UCSD-AML1 (cell line): Measurements from ENCODE around the gene DIAPH2.

Experiments used
- DNase-seq: peaks from one replicate; lab custom pipeline; 2025; ENCODE audit not compliant: unreplicated experiment; lab: John Stamatoyannopoulos, UW

The DIAPH2 gene

DNA sequence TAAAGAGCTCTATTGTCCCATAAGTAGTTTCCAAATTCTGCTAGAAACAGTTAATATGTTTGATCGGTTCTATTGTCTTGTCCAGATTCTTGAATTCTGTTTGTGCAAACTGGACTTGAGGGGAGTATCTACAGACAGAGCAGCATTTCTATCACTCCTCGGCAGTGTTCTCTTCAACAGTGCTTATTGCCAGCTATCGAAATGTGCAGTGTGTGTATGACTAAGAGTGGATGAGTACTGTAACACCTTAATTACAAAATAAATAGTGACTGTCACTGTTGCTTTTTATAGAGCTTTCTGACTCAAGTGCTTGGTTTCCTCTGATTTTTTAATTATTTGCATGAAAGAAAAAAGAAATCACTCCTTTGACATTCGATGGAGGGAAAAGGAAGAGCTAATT, 473.6 kb downstream of the DIAPH2 start:
- no peak for DNase-seq

DNA sequence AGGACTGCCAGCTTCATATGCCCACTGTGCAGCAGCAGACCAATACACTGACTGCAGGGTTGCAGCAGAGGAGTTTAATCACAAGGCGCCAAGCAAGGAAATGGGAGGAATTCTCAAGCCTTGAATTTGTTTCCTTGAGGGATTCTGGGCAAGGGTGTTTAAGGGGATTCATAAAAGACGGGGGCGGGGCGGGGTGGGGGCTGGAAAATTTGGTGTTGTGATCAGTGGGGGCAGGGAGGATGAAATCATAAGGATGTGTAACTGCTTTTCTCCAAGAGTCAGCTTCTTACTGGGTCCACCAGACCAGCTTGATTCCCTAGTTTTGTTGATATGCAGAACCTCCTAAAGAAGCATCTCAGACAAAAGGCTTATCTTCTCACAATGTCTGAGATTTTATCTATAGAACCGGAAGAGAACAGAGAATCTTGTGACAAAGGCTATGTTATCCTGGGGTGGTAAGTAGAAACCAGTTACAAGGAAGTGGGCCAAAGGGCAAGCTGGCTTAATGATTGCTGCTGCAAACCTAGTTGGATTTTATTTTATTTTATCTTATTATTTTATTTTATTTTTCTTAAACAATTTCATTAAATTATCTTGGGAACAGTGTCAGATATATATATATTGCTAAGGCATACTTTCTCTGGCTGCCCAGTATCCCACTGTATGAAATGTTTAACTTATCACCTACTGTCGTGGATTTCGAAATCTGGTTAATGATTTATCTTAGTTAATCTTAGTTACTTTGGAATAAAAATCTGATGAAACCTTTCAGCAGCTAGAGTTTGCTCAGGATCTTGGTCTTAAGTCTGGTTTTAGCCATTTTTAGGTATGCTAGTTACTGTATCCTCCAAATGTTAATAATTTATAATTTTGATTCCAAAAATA, 475.5 kb downstream of the DIAPH2 start:
- DNase-seq = peak; percentile 6

DNA sequence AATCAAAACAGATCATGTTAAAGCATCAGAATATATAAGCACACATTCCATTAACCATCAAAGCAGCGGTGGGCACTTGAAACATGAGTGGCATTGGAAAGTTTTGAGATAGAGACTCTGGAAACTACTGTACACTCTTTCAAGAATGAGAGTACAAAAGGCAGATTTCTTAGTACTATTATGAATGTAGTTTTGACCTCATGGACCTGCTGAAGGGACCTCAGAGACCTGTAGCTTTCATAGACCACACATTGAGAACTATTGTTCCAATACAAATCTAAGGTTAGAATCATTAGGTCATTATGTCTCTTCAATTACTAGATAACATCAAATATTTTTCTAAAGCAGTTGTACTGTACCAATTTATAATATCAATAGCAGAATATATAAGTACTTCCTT, 482.7 kb downstream of the DIAPH2 start:
- DNase-seq = no peak

DNA sequence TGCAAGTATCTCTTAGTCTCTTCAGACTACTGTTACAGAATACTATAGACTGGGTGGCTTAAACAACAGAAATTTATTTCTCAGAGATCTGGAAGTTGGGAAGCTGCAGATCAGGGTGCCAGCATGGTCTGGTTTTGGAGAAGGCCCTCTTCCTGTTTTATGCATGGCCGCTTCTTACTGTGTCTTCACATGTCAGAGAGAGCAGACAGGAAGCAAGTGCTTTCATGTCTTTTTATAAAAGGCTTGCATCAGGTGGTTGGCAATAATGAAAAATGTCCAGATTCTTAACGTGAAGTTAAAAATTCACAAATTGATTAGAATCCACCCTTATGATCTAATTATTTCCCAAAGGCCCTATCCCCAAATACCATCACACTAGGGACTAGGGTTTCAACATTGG, 484.0 kb downstream of the DIAPH2 start:
- no peak for DNase-seq

DNA sequence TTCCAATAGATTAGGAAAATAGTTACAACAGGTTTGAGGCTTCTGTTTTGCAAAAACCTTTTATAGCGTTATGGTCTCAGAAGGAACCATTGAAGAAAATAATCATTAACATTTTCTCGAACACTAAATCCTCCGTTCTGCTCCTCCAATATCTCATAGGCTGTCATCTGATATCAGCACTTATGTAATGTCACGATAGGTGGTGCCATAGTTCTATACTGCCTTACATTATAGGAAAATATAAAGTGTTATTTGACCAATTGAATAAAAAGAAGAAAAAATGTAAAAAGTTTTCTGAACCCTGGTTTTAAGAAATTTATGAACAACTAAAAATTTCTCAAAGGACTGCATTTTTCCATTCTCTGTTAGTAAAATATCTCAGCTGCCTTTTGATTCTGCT, 490.5 kb downstream of the DIAPH2 start:
- no peak for DNase-seq

DNA sequence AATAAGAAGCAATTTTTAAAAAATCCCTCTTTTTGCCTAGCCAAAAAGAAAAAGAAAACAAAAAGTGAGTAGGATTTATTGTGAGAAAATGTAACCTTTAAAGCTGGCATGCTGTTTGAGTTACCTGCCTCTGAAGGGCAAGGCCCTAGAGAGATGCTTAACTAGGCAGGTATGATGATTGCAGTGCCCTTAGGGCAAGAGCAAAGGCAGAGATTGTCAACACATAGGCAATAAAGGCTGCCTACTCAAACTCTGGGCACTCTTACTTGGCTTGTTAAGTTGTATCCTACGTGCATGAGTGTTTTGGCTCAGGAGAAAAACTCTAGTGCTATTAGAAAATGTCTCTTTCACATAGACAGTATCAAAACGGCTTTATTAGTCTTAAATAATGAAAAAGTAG, 505.0 kb downstream of the DIAPH2 start:
- DNase-seq = no peak

DNA sequence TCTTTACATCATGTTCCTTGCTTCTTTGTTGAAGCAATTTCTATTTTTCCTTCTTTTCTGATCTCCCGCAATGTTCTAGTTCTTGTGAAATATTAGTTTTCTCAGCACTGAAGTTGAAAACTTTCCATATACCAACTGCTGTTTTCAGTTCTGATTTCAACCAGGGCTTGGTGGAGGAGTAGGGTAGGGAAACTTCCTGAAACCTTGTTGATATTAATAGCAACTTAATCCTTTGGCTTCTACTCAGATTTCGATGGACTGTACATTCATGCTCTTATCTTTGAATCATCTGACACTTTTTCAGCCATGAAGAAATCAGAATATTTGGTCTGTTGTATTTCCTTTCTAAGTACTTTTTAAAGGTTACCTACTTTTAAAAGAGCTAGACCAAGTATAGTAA, 514.9 kb downstream of the DIAPH2 start:
- no peak for DNase-seq

DNA sequence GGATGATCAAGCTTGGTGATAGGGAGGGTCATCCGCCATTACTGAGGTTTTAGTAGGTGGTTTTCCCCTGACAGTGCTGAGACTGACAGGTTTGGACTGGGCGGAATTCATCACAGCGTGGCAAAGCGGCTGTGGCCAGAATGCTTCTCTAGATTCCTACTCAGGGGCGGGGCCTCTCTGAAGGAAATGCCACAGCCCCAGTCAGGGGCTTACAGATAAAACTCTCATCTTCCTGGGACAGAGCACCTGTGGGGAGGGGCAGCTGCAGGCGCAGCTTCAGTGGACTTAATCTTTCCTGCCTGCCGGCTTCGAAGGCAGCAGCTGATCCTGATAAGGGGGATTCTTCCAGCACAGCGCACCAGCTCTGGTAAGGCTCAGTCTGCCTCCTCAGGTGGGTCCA, 515.8 kb downstream of the DIAPH2 start:
- no peak for DNase-seq

DNA sequence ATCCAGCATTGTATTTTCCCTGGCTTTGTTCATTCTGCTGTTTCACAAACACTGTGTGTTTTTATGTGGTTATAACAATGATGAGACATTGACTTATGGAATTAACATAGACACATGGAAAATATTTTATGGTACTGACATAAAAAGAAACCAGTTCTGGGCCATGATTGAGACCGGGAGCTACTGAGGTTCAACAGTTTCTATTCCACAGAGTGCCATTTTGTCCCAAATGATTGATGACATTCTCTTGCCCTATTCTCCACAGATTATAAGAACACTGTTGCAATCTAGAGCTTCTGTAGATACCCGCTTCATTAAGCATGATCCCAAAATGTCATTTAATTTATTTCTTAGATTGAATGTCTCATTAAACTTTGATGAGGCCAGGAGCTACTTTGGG, 525.9 kb downstream of the DIAPH2 start:
- DNase-seq = no peak

DNA sequence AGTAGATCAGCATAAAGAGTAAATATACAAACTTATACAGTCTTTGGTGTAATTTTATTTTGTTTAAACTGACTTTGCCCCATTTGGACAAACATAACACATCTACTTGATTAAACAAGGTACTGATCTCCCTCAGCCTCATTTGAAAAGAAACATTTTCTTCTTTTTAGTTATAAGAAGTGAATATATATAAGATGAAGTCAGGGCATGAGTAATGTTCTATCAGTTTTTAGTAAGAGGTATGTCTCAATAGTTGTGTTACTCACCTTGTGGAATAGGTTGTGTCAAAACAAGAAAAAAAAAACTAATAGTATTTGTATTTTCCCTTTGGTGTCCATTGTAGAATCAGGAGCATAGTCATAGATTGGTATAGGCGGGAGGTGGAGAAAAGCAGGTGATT, 526.4 kb downstream of the DIAPH2 start:
- no peak for DNase-seq

DNA sequence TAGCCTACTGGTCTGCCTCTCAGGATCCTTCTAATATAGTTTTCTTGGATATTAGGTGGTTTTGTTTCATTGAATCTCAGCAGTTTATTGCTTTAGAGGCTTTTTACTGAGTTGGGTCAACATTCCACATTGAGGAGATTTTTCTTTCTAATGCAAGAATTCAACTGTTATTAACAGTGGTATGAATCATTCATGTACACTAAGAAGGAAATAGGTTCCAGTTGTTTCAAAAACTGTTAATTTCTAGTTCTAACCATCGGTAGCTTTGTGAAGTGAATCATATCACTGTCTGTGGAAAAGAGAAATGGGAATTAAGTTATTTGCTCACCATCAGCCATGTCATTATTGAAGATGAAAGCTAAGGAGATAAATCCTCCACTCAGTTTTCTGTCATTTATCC, 530.5 kb downstream of the DIAPH2 start:
- DNase-seq = no peak

DNA sequence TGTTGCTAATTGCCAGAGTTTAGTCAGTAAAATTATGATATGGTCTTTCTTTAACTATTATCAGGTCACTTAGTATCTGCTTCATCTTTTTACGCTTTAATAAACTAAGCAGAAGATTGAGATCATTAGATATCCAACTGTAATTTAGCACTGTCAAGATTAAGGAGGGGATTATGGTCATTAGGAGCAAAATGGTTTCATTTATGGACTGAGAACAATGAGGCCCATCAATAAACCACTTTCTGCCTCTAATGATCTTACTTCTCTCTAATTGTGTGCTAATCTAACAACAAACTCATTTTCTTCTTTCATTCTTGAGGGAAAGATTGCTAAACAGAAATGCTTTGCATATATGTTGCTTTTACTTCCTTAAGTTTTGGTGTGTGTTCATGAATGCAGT, 539.5 kb downstream of the DIAPH2 start:
- no peak for DNase-seq

DNA sequence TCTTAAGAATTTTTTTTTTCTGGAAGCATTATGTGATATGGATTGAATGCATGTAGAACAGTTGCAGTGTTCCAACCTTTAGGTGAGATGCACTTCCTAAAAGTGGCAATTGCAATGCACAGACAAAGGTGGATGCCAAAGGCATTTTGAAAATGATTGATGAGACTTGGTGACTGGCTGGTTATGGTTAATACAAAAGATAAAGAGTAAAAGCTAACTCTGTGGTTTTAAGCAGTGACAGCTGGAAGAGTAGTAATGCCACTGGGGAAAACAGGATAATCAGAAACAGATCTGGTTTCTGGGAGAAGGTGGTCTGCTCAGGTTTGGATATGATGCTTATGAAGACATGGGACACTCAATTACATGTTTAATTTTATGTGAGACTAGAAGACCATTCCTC, 544.7 kb downstream of the DIAPH2 start:
- no peak for DNase-seq

DNA sequence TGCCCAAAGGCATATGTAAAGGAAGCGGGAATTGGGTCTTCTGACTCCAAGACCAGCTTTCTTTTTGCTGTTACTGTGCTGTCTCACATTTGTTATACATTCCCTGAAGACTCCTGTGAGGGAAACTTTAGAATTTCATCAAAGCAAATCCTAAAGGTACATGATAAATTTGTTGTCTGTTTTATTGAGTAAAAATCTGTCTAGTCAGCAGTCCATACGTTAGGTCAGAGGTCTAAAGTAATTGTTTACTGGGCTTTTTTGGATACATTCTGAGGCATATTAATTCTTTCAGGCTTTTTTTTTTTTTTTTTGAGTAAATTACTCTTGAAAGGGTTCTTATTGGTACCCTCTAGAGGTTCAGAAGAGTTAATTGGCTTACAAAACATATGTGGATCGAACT, 546.3 kb downstream of the DIAPH2 start:
- no peak for DNase-seq

DNA sequence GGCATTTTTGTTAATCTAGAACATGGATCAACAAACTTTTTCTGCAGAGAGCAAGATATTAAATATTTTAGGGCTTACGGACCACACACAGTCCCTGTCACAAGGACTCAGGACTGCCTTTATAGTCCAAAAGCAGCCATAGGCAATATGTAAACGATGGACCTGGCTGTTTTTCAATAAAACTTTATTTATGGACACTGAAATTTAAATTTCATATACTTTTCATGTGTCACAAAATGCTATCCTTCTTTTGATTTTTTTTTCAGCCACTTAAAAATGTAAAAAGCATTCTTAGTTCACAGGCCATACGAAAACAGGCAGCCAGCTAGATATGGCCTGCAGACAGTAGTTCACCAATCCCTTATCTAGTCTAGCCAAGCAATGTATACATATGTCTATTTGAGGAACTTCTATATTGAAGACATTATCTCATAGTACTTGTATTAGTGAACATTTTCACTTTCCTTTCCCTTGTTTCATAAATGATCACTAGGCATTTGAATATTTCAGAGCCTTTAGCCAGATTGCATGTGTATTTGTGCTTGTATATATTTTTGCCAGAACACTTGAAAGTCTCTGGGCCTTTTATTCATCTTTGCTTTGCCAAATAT, 549.9 kb downstream of the DIAPH2 start:
- DNase-seq = no peak

DNA sequence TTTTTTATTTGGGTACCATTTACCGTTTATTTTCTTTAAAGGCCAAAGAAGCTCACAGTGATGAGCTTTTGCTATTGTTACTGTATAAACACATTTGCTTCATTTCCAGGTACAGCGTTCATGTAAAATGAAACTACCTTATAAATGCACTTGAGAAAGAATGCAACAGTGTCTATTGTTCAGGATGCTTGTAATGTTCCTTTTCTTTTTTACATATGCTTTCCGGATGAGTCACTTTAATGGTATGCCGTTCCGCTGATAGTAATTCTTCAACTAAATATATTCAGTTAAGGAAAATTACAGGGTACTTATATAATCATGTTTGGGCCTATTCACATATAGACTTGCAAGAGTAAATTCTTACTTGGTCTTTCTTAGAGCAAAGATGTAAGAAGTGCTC, 554.0 kb downstream of the DIAPH2 start:
- DNase-seq = no peak

DNA sequence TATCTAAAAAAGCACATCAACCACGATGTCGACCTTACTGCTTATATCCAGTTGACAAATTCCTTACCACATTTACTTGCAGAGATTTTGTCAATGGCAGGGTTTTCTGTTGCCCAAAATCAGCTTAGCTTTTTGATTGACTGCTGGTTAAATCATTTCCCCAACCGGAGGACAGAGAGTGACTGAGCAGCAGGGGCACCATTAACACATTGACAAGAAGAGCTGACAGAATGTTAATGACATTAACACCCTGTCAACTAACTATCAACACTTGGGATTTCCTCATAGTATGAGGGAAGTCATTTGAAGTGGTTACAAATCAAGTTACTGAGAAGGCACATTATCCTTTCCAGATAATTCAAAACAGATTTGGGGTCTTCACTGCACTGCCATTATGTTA, 567.5 kb downstream of the DIAPH2 start:
- no peak for DNase-seq

DNA sequence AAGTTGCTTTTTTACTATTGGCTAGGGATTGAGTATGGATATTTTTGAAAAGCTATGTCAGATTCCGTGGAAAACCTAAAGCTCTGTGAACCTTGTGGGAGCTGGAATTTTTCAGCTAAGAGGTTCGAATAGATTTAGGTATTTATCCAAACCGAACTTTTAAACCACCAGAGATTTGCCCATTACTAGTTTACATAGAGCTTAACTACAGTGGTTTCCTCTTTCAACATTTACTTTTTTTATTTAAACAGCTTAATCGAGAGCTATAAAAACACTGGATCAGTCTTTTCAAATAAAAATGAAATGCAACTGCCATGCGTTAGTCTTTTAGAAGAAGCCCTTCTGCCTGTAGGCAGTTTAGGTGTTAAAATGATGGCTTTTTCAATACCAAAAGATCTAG, 576.0 kb downstream of the DIAPH2 start:
- DNase-seq = no peak

DNA sequence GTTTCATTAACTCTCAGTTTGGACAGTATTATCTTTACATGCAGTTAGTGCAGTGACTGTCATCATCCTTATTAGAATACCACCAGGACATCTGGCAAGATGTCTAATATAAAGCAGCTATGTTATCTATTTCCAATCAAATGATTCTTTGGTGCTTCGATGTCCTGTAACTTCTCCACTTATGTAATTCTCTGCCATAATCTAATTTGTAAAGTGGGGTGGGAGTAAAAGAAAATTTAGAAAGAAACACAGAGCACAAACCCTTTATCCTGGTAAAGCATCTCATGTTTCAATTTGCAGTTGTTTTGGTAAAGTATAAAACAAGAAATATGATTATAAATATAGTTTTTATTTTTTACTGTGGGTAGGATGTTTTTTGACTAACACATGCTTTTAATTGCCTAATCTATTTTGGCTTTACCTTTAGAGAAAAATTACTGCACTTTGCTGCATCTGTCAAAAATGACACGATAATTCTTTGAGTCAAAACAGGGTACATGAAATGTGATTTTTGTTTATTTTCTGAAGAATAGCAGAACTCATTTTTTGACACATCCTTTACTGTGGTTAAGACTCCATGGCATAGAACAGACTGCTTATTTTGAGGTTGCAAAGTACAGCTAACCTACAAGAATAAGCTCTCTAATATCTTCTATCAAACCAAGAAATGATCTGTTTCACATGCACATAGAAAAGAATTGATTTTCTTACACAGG, 581.9 kb downstream of the DIAPH2 start:
- DNase-seq = no peak

DNA sequence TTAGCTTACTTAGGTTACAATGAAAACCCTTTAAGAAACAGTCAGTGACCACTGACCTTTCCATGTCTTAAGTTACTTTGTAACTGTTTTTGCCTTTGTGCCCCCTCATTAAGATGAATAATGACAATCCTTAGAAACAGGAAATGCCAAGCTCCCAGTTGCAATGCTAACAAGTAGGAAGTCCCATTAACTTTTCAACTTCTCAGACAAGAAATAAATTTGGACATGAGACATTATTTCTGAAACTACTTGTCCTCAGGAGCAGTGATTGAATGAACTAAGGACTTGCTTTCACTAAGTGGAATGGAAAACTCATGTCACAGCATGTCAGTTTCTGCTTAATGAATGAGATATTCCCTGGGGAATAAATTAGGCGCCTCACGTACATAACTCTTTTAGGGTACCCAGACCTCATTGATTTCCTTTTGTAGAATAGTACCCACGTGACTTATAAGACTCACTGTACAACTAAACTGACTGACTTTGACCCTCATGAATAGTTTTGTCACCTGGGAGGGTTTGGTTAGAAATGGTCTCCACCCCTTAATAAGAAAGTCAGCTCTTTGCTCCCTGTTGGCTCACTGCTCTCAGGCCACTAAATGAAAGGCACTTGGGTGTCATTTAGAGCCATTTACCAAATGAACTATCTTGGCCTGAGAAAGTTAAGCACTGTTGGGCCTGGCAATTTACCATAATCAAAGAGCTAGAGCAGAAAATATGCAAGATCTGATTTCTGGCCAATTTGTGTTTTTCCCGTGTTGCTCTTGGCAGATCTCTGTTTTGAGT, 582.9 kb downstream of the DIAPH2 start:
- no peak for DNase-seq

DNA sequence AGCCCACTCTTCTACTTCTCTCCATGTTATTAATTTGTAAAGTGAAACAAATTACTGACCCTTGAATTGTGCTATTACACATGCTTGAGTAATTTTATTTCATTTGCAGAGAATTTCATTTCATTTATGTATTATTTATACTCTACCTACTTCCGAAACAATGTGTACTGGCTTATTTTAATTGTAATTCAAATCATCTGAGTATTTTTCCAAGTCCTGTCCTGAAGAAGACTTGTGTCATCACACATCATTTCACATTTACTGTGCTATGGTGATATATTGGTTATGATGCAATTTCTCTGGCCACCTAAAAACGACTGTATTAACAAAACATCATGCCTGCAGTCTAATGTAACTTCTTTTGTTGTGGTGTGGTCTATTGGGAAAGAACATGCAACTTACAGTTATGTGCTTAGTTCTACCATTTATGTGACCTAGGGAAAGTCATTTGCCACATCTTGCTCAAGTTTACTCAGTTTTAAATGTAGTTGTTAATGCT, 583.6 kb downstream of the DIAPH2 start:
- DNase-seq = no peak
